ENCODE data around the gene TBX18. TPM values are rescaled to one million over a fixed set of nuclear protein-coding genes. Genes with fewer than 3 reads are reported as not detected.

Gene TBX18
- total and polyA plus RNA-seq, 12 donors = 1.7 to 9.1 (median 2.8) TPM

DNA sequence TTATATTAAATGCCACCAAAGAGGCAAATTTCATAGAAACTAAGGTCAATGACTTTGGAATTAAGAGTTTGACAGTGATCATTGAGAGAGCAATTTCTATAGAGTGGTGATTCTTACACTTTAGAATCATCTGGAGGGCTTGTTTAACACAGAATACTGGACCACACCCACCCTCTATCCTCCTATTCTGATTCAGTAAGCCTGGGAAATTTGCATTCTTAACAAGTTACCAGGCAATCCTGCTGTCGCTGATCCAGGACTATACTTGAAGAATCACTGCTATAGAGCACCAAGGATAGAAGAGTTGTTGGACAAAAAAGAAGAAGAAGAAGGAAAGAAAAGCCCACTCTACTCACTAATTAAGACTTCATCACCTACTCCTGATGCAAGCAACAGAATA, 21.3 kb upstream of the TBX18 start:
- Histone ChIP-seq H3K36me3 (no peaks in the 10 kb centered on the region), H3K4me3 (no peak overlapping the region), H3K4me1 (no peaks in the 10 kb centered on the region), H3K27ac (no peak overlapping the region), H3K27me3 (peaks cover 0 to 15% (median 0%) of the 10 kb centered on the region in 7 donors), H3K9me3 (peaks cover 0 to 9% (median 0%) of the 10 kb centered on the region in 11 donors)
- ATAC-seq (no peak), DNase-seq (no peak)
- 26 to 35% methylated on average over 1 of the region's 1 CpG for WGBS, 2 donors
- intact Hi-C loops (cut with DNase I) = no loop called here
- TF ChIP-seq, protein P1, sequence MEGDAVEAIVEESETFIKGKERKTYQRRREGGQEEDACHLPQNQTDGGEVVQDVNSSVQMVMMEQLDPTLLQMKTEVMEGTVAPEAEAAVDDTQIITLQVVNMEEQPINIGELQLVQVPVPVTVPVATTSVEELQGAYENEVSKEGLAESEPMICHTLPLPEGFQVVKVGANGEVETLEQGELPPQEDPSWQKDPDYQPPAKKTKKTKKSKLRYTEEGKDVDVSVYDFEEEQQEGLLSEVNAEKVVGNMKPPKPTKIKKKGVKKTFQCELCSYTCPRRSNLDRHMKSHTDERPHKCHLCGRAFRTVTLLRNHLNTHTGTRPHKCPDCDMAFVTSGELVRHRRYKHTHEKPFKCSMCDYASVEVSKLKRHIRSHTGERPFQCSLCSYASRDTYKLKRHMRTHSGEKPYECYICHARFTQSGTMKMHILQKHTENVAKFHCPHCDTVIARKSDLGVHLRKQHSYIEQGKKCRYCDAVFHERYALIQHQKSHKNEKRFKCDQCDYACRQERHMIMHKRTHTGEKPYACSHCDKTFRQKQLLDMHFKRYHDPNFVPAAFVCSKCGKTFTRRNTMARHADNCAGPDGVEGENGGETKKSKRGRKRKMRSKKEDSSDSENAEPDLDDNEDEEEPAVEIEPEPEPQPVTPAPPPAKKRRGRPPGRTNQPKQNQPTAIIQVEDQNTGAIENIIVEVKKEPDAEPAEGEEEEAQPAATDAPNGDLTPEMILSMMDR (IDR thresholded peaks at IDR 0.05) = no peak

DNA sequence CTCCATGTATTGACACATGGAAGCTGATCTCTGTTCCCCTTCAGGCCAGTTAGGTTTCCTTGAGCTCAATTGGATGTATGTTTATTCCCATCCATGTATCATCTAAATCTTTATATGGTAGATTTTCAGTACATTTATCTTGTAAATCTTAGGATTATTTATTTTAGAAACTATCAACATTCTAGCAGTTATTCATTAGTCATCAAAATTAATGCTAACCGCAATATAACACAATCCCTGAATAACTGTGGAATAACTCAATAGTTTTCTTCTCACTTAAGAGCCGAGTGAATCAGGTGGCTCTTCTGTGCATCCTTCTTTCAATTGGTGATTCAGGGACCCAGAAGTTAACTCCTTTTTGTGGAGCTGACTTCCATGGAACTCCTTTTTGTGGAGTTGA, 15.5 kb upstream of the TBX18 start:
- 86 to 94% methylated on average over 2 of the region's 2 CpGs for WGBS, 2 donors
- H3K4me1 ChIP-seq = peaks cover 0 to 3% (median under 1%) of the 10 kb centered on the region in 9 donors
- H3K4me3 ChIP-seq = no peak overlapping the region
- peaks cover 0 to 53% (median 30%) of the 10 kb centered on the region in 7 donors for H3K27me3 ChIP-seq
- DNase-seq (no peak), ATAC-seq (no peak)
- no peak overlapping the region for H3K27ac ChIP-seq
- H3K9me3 ChIP-seq = no peaks in the 10 kb centered on the region
- intact Hi-C loops (cut with DNase I) = loop anchor here in 2 of 10 donors (10.0 kb wide), 2 partner anchors 225 to 355 kb away; no protein-coding TSS in a partner anchor
- TF ChIP-seq, protein P1 (IDR thresholded peaks at IDR 0.05) = no peak
- no peaks in the 10 kb centered on the region for H3K36me3 ChIP-seq

DNA sequence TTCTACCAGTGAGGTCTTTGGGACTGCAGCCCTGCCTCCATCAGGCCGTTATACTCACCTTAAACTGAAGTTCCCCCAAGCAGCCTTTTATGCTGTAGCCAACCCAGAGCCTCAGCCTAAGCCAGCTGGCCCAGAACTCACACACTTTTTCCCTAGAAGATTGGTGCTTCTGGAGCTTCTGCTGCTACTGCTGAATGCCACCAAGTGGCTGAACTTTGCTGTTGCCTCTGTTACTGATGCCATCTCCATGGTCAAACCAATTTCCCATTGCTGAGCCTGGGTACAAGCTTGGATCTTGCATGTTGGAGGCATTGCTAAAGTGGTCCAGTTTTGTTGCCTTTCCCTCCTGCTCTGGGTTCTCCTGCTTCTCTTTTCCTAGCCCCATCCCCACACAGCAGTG, 15.0 kb upstream of the TBX18 start:
- 65 to 68% methylated on average over 1 of the region's 1 CpG for WGBS, 2 donors
- Histone ChIP-seq H3K4me1 (peaks cover 0 to 8% (median 6%) of the 10 kb centered on the region in 9 donors), H3K36me3 (no peaks in the 10 kb centered on the region), H3K27me3 (peaks cover 0 to 55% (median 35%) of the 10 kb centered on the region in 7 donors), H3K9me3 (no peaks in the 10 kb centered on the region), H3K27ac (no peak overlapping the region), H3K4me3 (no peak overlapping the region)
- DNase-seq = no peak
- TF ChIP-seq, protein P1 (IDR thresholded peaks at IDR 0.05) = no peak
- ATAC-seq = no peak
- intact Hi-C loops (cut with DNase I) = loop anchor here in 2 of 10 donors (10.0 kb wide), 2 partner anchors 225 to 355 kb away; no protein-coding TSS in a partner anchor

DNA sequence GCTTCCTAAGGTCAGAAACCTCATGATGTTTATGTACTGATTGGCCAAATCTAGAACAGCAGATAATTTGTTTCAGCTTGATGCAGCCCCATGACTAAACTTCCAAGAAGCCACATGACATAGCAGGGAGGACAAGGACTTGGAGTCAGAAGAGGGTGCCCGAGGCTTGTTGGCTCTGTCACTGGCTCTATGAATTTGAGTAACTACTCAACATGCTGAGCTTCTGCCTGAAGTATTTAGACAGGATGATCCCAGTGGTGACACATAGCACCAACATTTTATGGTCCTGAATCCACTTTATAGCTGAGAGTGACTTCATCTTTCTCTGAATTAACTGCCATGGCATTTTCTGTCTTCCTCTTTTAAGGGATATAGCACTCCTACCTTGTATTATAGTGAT, 13.5 kb upstream of the TBX18 start:
- peaks cover 0 to 19% (median 15%) of the 10 kb centered on the region in 9 donors for H3K4me1 ChIP-seq
- ATAC-seq (no peak), DNase-seq (no peak)
- peaks cover 0 to 64% (median 50%) of the 10 kb centered on the region in 7 donors for H3K27me3 ChIP-seq
- H3K4me3 ChIP-seq = no peak overlapping the region
- TF ChIP-seq, protein P1 (IDR thresholded peaks at IDR 0.05) = no peak
- no peak overlapping the region for H3K27ac ChIP-seq
- H3K36me3 ChIP-seq = no peaks in the 10 kb centered on the region
- H3K9me3 ChIP-seq = no peaks in the 10 kb centered on the region
- 78 to 79% methylated on average over 1 of the region's 1 CpG for WGBS, 2 donors
- intact Hi-C loops (cut with DNase I) = loop anchor here in 2 of 10 donors (10.0 kb wide), 2 partner anchors 227 to 353 kb away; no protein-coding TSS in a partner anchor

All from heart right ventricle (tissue), 16 donors.